ENCODE data around the gene MLANA.

GRCh38 chr9:5857928-5858327 is 32.8 kb upstream of the MLANA start:
- TF ChIP-seq POLR2A (IDR thresholded peaks at IDR 0.05; ENCODE audit: low read depth, low read length): no peak
- no peak for TF ChIP-seq POLR2AphosphoS5 (IDR thresholded peaks at IDR 0.05; ENCODE audit: low read depth, low read length)
- TF ChIP-seq POU2F2 (IDR thresholded peaks at IDR 0.05; ENCODE audit: low read depth, low read length): no peak
- no peak for TF ChIP-seq TAF1 (IDR thresholded peaks at IDR 0.05; ENCODE audit: low read depth, low read length)

All from GM12891 (cell line).